Calu3 (cell line): Measurements from ENCODE around the gene NKD2. TPM values are rescaled to one million over a fixed set of nuclear protein-coding genes. Genes with fewer than 3 reads are reported as not detected.
"Not testable (repeated sequence)": the region's sequence is repeated elsewhere in the genome, so short reads cannot be mapped to it uniquely, and the experiment has no call there.

ENCODE experiments used
- BruUV-seq: library from RNA; stranded (reverse); fragments of 400-500 nt; replicated peaks from 2 replicates; lab custom pipeline; 2021; lab: Mats Ljungman, UMichigan
- CTCF ChIA-PET: fragments of 300-600 bp; sonication (Branson Sonifier 250); formaldehyde crosslinking; loops from one replicate; lab custom pipeline; 2022; ENCODE audit warnings: antibody characterized with exemption; lab: Charles Lee
- DNase-seq: peaks from one replicate; pipeline ENCODE4 v3.0.0; 2022
- H3K27ac Mint-ChIP-seq: one replicate; pipeline ENCODE4 v1.8.0; 2022; ENCODE audit warnings: mixed read lengths; ENCODE audit not compliant: unreplicated experiment
- H3K27me3 Mint-ChIP-seq: one replicate; pipeline ENCODE4 v1.8.0; 2022; ENCODE audit warnings: mixed read lengths; ENCODE audit not compliant: unreplicated experiment
- H3K36me3 Mint-ChIP-seq: one replicate; pipeline ENCODE4 v1.8.0; 2022; ENCODE audit warnings: mild to moderate bottlenecking, moderate library complexity, mixed read lengths; ENCODE audit not compliant: insufficient read depth, unreplicated experiment
- H3K4me1 Mint-ChIP-seq: one replicate; pipeline ENCODE4 v1.8.0; 2022; ENCODE audit warnings: mild to moderate bottlenecking, low read depth, mixed read lengths; ENCODE audit not compliant: unreplicated experiment
- H3K4me3 Mint-ChIP-seq: one replicate; pipeline ENCODE4 v1.8.0; 2022; ENCODE audit warnings: mild to moderate bottlenecking, low read depth, moderate library complexity, mixed read lengths; ENCODE audit not compliant: unreplicated experiment
- H3K9me3 Mint-ChIP-seq: one replicate; pipeline ENCODE4 v1.8.0; 2022; ENCODE audit warnings: low read depth, mixed read lengths; ENCODE audit not compliant: unreplicated experiment
- CTCF ChIP-seq: fragments of 200-600 bp; IDR thresholded peaks from one replicate; pipeline ENCODE4 v1.8.0; 2022; ENCODE audit warnings: antibody characterized with exemption; ENCODE audit not compliant: unreplicated experiment
- intact Hi-C: fragments of 100-400 bp; cut with micrococcal nuclease; formaldehyde crosslinking; loops from one replicate; pipeline ENCODE4 v1.10.0; 2022; ENCODE audit not compliant: unreplicated experiment
- total RNA-seq: library from RNA; stranded (reverse); gene quantifications from 2 replicates; pipeline ENCODE4 v1.2.3, GENCODE V29; 2022

NKD2 gene
- total RNA-seq, 1 experiment from 2014 or later: 0.47 TPM

- Mint-ChIP-seq H3K9me3 (no peaks in the 10 kb centered on the region), H3K4me3 (no peak overlapping the region), H3K4me1 (no peaks in the 10 kb centered on the region), H3K27ac (no peak overlapping the region), H3K36me3 (no peaks in the 10 kb centered on the region), H3K27me3 (peaks cover 28% of the 10 kb centered on the region)
- TF ChIP-seq CTCF: no peak
- CTCF ChIA-PET: interaction anchor here (0.6 to 1.1 kb wide), 3 partner anchors 11 to 307 kb away, joined by 3 to 4 read pairs (median 3); no protein-coding TSS in a partner anchor
- no TSS peak for BruUV-seq
- no peak for DNase-seq
- intact Hi-C loops: no loop called here
Measured at GRCh38 chr5:1020452-1020961, 11.9 kb downstream of the NKD2 start.

- Mint-ChIP-seq H3K36me3 (no peaks in the 10 kb centered on the region), H3K4me3 (no peak overlapping the region), H3K27me3 (peaks cover 30% of the 10 kb centered on the region), H3K9me3 (no peaks in the 10 kb centered on the region), H3K27ac (no peak overlapping the region), H3K4me1 (no peaks in the 10 kb centered on the region)
- intact Hi-C loops: no loop called here
- no TSS peak for BruUV-seq
- no peak for TF ChIP-seq CTCF
- no peak for DNase-seq
- CTCF ChIA-PET: interaction anchor here (1.1 kb wide), 1 partner anchor 84 kb away, joined by 3 read pairs; no protein-coding TSS in a partner anchor
Measured at GRCh38 chr5:1021136-1021968, 12.8 kb downstream of the NKD2 start.

- H3K4me1 Mint-ChIP-seq, CTCF ChIA-PET, BruUV-seq, H3K9me3 Mint-ChIP-seq, H3K36me3 Mint-ChIP-seq, H3K27ac Mint-ChIP-seq, intact Hi-C loops, H3K4me3 Mint-ChIP-seq, DNase-seq: not testable (repeated sequence)
- peaks cover 26% of the 10 kb centered on the region for H3K27me3 Mint-ChIP-seq
Measured at GRCh38 chr5:1021969-1022336, 13.4 kb downstream of the NKD2 start.

GRCh38 chr5:1026700-1027621 lies 18.4 kb downstream of the NKD2 start:
- no peaks in the 10 kb centered on the region for H3K9me3 Mint-ChIP-seq
- no peaks in the 10 kb centered on the region for H3K36me3 Mint-ChIP-seq
- CTCF ChIA-PET: no interaction called here
- H3K4me3 Mint-ChIP-seq: no peak overlapping the region
- no peak for DNase-seq
- H3K4me1 Mint-ChIP-seq: no peaks in the 10 kb centered on the region
- H3K27ac Mint-ChIP-seq: no peak overlapping the region
- no peak for TF ChIP-seq CTCF
- intact Hi-C loops: no loop called here
- BruUV-seq: no TSS peak
- peaks cover 32% of the 10 kb centered on the region for H3K27me3 Mint-ChIP-seq
